Trophoblast cell (in vitro differentiated cells and primary cell): ENCODE data around the gene SPRN.

Source experiments
- DNase-seq, 2 donors: peaks; one replicate each; pipeline ENCODE4 v3.0.0-alpha.2; 2016
- H2AFZ ChIP-seq: 2 replicates; pipeline ENCODE4 v1.6.1; 2013; ENCODE audit warnings: low read length, moderate library complexity, mild to moderate bottlenecking; ENCODE audit not compliant: insufficient read depth, poor library complexity
- H2AK5ac ChIP-seq: 2 replicates; pipeline ENCODE4 v1.6.1; 2013; ENCODE audit warnings: mild to moderate bottlenecking, low read length
- H2BK120ac ChIP-seq: 2 replicates; pipeline ENCODE4 v1.6.1; 2013; ENCODE audit warnings: low read length, mild to moderate bottlenecking, moderate library complexity; ENCODE audit not compliant: insufficient read depth, poor library complexity
- H2BK12ac ChIP-seq: 2 replicates; pipeline ENCODE4 v1.6.1; 2013; ENCODE audit warnings: mild to moderate bottlenecking, low read length, moderate library complexity
- H2BK5ac ChIP-seq: 2 replicates; pipeline ENCODE4 v1.6.1; 2013; ENCODE audit warnings: low read length, low read depth, moderate library complexity, mild to moderate bottlenecking; ENCODE audit not compliant: poor library complexity
- H3K14ac ChIP-seq: 2 replicates; pipeline ENCODE4 v1.6.1; 2013; ENCODE audit warnings: mild to moderate bottlenecking, low read length
- H3K18ac ChIP-seq: 2 replicates; pipeline ENCODE4 v1.6.1; 2013; ENCODE audit warnings: mild to moderate bottlenecking, low read length
- H3K23ac ChIP-seq: 2 replicates; pipeline ENCODE4 v1.6.1; 2013; ENCODE audit warnings: low read length
- H3K27ac ChIP-seq: 2 replicates; pipeline ENCODE4 v1.5.1; 2013; ENCODE audit warnings: low read depth, mild to moderate bottlenecking, inconsistent platforms, low read length, moderate library complexity
- H3K27me3 ChIP-seq: 2 replicates; pipeline ENCODE4 v1.6.1; 2013; ENCODE audit warnings: inconsistent platforms, mild to moderate bottlenecking, low read length, moderate library complexity; ENCODE audit not compliant: insufficient read depth
- H3K36me3 ChIP-seq, 2 experiments: 1 replicate in 1 of 2; 2 replicates in 1 of 2; pipeline ENCODE4 v1.6.1; 2013; ENCODE audit warnings: low read length in 2 of 2, mild to moderate bottlenecking in 2 of 2, moderate library complexity in 1 of 2; ENCODE audit not compliant: insufficient read depth in 2 of 2, control insufficient read depth in 1 of 2
- H3K4ac ChIP-seq: 2 replicates; pipeline ENCODE4 v1.6.1; 2013; ENCODE audit warnings: low read depth, mild to moderate bottlenecking, low read length, moderate library complexity
- H3K4me1 ChIP-seq, 2 experiments: 1 replicate in 1 of 2; 2 replicates in 1 of 2; pipeline ENCODE4 v1.6.1; 2013; ENCODE audit warnings: low read length in 2 of 2, mild to moderate bottlenecking in 2 of 2, moderate library complexity in 1 of 2; ENCODE audit not compliant: insufficient read depth in 2 of 2, control insufficient read depth in 1 of 2
- H3K4me2 ChIP-seq: 2 replicates; pipeline ENCODE4 v1.6.1; 2013; ENCODE audit warnings: inconsistent platforms, mild to moderate bottlenecking, low read length, moderate library complexity
- H3K4me3 ChIP-seq: 2 replicates; pipeline ENCODE4 v1.5.1; 2013; ENCODE audit warnings: mild to moderate bottlenecking, low read depth, low read length, inconsistent platforms
- H3K79me1 ChIP-seq: one replicate; pipeline ENCODE4 v1.6.1; 2013; ENCODE audit warnings: low read length
- H3K79me2 ChIP-seq: 2 replicates; pipeline ENCODE4 v1.6.1; 2013; ENCODE audit warnings: low read length, mild to moderate bottlenecking; ENCODE audit not compliant: control insufficient read depth, insufficient read depth, poor library complexity
- H3K9ac ChIP-seq: 2 replicates; pipeline ENCODE4 v1.6.1; 2013; ENCODE audit warnings: mild to moderate bottlenecking, low read length
- H3K9me3 ChIP-seq: 2 replicates; pipeline ENCODE4 v1.6.1; 2013; ENCODE audit warnings: low read depth, mild to moderate bottlenecking, control low read depth, inconsistent platforms, low read length; ENCODE audit not compliant: insufficient read depth
- H4K12ac ChIP-seq: 2 replicates; pipeline ENCODE4 v1.6.1; 2013; ENCODE audit warnings: low read depth, mild to moderate bottlenecking, low read length, moderate library complexity
- H4K8ac ChIP-seq: 2 replicates; pipeline ENCODE4 v1.6.1; 2013; ENCODE audit warnings: low read depth, mild to moderate bottlenecking, low read length, moderate library complexity
- H4K91ac ChIP-seq: one replicate; pipeline ENCODE4 v1.6.1; 2013; ENCODE audit warnings: low read depth, mild to moderate bottlenecking, low read length, moderate library complexity
- WGBS: extraction: QIAGEN DNeasy Blood & Tissue Kit; methylation state at CpG from one replicate; pipeline ENCODE4 v1.1.7; 2013; ENCODE audit warnings: missing lambda C conversion rate; ENCODE audit not compliant: insufficient read length, insufficient coverage; ENCODE audit errors: extremely low coverage; 5-methylcytosine and 5-hydroxymethylcytosine counted together

The SPRN gene

GRCh38 chr10:133401981-133402725 is 22.3 kb downstream of the SPRN start:
- no peak overlapping the region for H4K12ac ChIP-seq
- no peaks in the 10 kb centered on the region for H3K79me2 ChIP-seq
- peaks cover 2% of the 10 kb centered on the region for H3K9me3 ChIP-seq
- H3K27me3 ChIP-seq, result no peaks in the 10 kb centered on the region
- H4K8ac ChIP-seq, result no peak overlapping the region
- H3K27ac ChIP-seq, result no peak overlapping the region
- H2BK12ac ChIP-seq, result no peak overlapping the region
- H3K14ac ChIP-seq, result no peak overlapping the region
- H3K4ac ChIP-seq, result no peak overlapping the region
- no peak overlapping the region for H2AK5ac ChIP-seq
- H3K4me1 ChIP-seq, result peaks cover 0 to 3% of the 10 kb centered on the region in 2 experiments
- no peak overlapping the region for H3K4me2 ChIP-seq
- no peaks in the 10 kb centered on the region for H3K79me1 ChIP-seq
- H3K9ac ChIP-seq, result no peak overlapping the region
- H2BK5ac ChIP-seq, result no peak overlapping the region
- no peak overlapping the region for H3K23ac ChIP-seq
- DNase-seq, result no peak
- WGBS, result no CpG with 5 or more reads among the region's 21 CpGs
- H3K18ac ChIP-seq, result no peak overlapping the region
- H3K36me3 ChIP-seq, result peaks cover 45 to 61% of the 10 kb centered on the region in 2 experiments
- peak overlapping the region; percentile 8 for H3K4me3 ChIP-seq
- H2BK120ac ChIP-seq, result no peak overlapping the region
- no peak overlapping the region for H2AFZ ChIP-seq
- no peak overlapping the region for H4K91ac ChIP-seq

GRCh38 chr10:133401500-133401899 is 22.9 kb downstream of the SPRN start:
- H4K8ac ChIP-seq, result no peak overlapping the region
- no peak overlapping the region for H3K23ac ChIP-seq
- H2AFZ ChIP-seq, result no peak overlapping the region
- H3K27ac ChIP-seq, result no peak overlapping the region
- no peak overlapping the region for H3K18ac ChIP-seq
- peaks cover 0 to 3% of the 10 kb centered on the region in 2 experiments for H3K4me1 ChIP-seq
- no peak overlapping the region for H4K91ac ChIP-seq
- H2AK5ac ChIP-seq, result no peak overlapping the region
- no peak overlapping the region for H2BK5ac ChIP-seq
- no peaks in the 10 kb centered on the region for H3K27me3 ChIP-seq
- no peak overlapping the region for H3K4me2 ChIP-seq
- no peak overlapping the region for H3K9ac ChIP-seq
- H2BK120ac ChIP-seq, result no peak overlapping the region
- no peak overlapping the region for H3K14ac ChIP-seq
- H3K36me3 ChIP-seq, result peaks cover 44 to 67% of the 10 kb centered on the region in 2 experiments
- peaks cover 2% of the 10 kb centered on the region for H3K9me3 ChIP-seq
- no peaks in the 10 kb centered on the region for H3K79me1 ChIP-seq
- H3K4me3 ChIP-seq, result no peak overlapping the region
- H4K12ac ChIP-seq, result no peak overlapping the region
- WGBS, result no CpG with 5 or more reads among the region's 12 CpGs
- no peaks in the 10 kb centered on the region for H3K79me2 ChIP-seq
- H2BK12ac ChIP-seq, result no peak overlapping the region
- H3K4ac ChIP-seq, result no peak overlapping the region
- DNase-seq, result no peak

DNA sequence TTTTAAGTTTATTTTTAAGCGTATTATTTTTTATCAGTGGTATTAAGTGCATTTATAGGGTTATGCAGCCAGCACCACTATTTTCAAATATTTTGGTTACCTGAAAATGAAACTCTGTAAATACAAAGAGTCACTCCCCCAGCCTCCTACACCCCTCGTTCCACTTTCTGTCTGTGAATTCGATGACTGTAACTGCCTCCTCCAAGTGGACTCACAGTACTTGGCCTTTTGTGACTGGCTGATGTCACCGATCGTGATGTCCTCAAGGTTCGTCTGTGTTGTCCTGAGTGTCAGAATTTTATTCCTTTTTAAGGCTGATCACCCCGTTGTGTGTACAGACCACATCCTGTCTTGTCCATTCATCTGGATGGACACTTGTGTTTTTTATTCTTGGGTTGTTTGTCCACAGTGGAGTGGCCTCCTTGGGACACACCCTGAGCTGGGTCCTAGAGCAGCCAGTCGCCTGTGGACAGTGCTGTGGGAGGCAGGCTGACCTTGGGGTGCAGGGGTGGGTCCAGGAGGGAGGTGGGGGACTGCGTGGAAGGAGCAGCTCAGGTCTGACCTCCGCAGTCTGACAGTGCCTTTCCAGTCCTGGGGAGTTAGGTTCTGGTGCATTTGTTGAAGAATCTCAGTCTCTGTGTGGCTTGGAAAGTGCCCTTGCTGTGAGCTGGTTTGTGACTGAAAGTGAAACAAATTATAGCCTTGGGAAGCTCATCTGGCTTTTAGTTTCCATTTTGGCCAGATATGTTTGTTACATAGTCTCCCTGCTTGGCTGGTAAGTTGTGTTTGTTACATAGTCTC is 23.6 kb downstream of the SPRN start:
- Histone ChIP-seq H3K4me2 (no peak overlapping the region), H4K91ac (no peak overlapping the region), H3K27me3 (no peaks in the 10 kb centered on the region), H3K79me1 (no peaks in the 10 kb centered on the region), H2AK5ac (no peak overlapping the region), H2AFZ (no peak overlapping the region), H3K4ac (no peak overlapping the region), H3K9ac (no peak overlapping the region), H4K12ac (no peak overlapping the region), H3K4me3 (no peak overlapping the region), H2BK120ac (no peak overlapping the region), H2BK12ac (no peak overlapping the region), H4K8ac (no peak overlapping the region), H3K36me3 (peaks cover 47 to 70% of the 10 kb centered on the region in 2 experiments), H3K18ac (no peak overlapping the region), H3K4me1 (peaks cover 0 to 3% of the 10 kb centered on the region in 2 experiments), H3K27ac (no peak overlapping the region), H3K79me2 (no peaks in the 10 kb centered on the region), H3K23ac (no peak overlapping the region), H3K14ac (no peak overlapping the region), H2BK5ac (no peak overlapping the region), H3K9me3 (peaks cover 2% of the 10 kb centered on the region)
- DNase-seq, result no peak
- no CpG with 5 or more reads among the region's 10 CpGs for WGBS

DNA sequence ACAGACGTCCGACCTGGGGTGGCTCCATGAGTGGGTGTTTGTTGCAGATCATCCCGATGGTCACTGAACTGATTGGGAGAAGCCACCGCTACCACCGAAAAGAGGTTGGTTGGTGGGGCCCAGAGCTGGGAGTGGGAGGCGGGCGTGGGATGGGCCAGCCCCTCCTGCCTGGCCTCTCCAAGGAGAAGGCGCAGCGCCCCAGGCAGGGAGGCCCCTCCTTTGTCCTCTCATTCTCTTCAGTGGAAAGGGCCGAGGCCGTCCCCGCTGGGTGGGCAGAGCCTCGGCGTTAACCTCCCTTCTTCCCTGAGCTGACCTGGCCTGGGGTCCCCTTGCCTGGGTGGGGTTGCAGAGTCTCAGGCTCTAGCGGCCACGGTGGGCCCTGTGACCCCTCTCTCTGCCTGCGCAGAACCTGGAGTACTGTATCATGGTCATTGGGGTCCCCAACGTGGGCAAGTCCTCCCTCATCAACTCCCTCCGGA is 25.3 kb downstream of the SPRN start:
- Histone ChIP-seq H3K79me1 (peaks cover 4% of the 10 kb centered on the region), H2BK12ac (no peak overlapping the region), H3K79me2 (peaks cover 8% of the 10 kb centered on the region), H3K27ac (no peak overlapping the region), H2AK5ac (no peak overlapping the region), H2BK120ac (no peak overlapping the region), H3K14ac (no peak overlapping the region), H3K23ac (no peak overlapping the region), H4K8ac (no peak overlapping the region), H4K91ac (no peak overlapping the region), H3K18ac (no peak overlapping the region), H3K27me3 (no peaks in the 10 kb centered on the region), H3K9me3 (peaks cover 5% of the 10 kb centered on the region), H3K36me3 (peaks cover 47 to 74% of the 10 kb centered on the region in 2 experiments), H3K4ac (no peak overlapping the region), H3K9ac (no peak overlapping the region), H2BK5ac (no peak overlapping the region), H2AFZ (no peak overlapping the region), H3K4me1 (peaks cover 3 to 4% of the 10 kb centered on the region in 2 experiments), H4K12ac (peak overlapping the region; percentile 26), H3K4me3 (no peak overlapping the region), H3K4me2 (no peak overlapping the region)
- no peak for DNase-seq
- WGBS, result no CpG with 5 or more reads among the region's 19 CpGs
